Measurements from ENCODE around the gene SCOC. TPM values are rescaled to one million over a fixed set of nuclear protein-coding genes. Genes with fewer than 3 reads are reported as not detected.

The SCOC gene
- total RNA-seq, 1 donor from 2014 or later, result 60.8 TPM

DNA sequence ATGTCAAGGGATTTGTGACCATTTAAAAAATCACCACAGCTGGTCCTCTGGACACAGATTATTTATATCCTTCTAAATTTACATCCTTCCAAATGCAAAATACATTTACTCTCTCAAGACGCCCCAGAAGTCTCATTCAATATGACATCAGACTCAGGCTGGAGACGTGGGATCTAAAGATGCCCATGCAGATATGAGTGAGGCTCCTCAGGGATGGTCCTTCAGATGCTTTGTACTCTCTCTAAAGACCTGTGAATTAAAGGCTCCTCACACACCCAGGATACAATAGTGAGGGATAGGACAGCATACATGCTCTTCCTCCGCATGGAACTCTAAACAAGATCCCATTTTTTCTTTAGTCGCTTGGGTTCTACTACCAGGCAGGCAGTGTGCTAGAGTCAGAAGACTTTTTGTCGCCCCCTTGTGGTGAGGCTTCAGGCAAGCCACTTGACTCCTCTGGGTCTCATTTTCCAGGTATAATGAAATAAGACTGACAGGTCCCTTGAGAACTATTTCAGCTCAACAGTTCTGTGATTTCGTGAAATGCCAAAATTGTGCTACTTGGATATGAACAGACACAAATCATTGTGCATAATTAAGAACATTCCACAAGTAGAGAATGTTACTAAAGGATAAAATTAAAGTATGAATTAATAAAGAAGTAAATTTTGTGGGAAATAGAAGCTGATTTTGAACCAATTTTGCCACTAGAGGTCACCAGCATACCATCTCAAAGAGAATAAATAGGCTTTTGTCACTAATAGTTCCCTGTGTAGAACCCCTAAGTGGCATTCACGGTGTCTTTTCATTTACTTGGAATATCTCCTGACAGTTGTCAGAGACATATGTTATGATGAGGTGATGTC is 13.7 kb upstream of the SCOC start:
- H3K79me2 ChIP-seq (ENCODE audit: insufficient read depth, low read length), result no peaks in the 10 kb centered on the region
- Mint-ChIP-seq H3K4me1 (ENCODE audit: low read depth, unreplicated experiment) (peaks cover 6% of the 10 kb centered on the region), H3K4me3 (ENCODE audit: unreplicated experiment) (no peak overlapping the region), H3K36me3 (ENCODE audit: low read depth, unreplicated experiment) (no peaks in the 10 kb centered on the region), H3K27ac (ENCODE audit: unreplicated experiment) (no peak overlapping the region), H3K27me3 (ENCODE audit: low read depth, unreplicated experiment) (no peaks in the 10 kb centered on the region), H3K9me3 (ENCODE audit: unreplicated experiment) (no peaks in the 10 kb centered on the region)
- H3K27ac ChIP-seq (ENCODE audit: low read depth, low read length), result no peak overlapping the region
- H4K20me1 ChIP-seq (ENCODE audit: insufficient read depth, low read length), result no peaks in the 10 kb centered on the region
- FAIRE-seq (peak; percentile 52), DNase-seq (ENCODE audit: low read depth) (peak; percentile 46)
- H3K36me3 ChIP-seq (ENCODE audit: insufficient read depth, low read length), result no peaks in the 10 kb centered on the region
- H2AFZ ChIP-seq (ENCODE audit: low read depth, low read length), result no peak overlapping the region
- TF ChIP-seq EZH2 (IDR thresholded peaks at IDR 0.05; ENCODE audit: insufficient read depth, low read length), result no peak
- TF ChIP-seq, protein P1, sequence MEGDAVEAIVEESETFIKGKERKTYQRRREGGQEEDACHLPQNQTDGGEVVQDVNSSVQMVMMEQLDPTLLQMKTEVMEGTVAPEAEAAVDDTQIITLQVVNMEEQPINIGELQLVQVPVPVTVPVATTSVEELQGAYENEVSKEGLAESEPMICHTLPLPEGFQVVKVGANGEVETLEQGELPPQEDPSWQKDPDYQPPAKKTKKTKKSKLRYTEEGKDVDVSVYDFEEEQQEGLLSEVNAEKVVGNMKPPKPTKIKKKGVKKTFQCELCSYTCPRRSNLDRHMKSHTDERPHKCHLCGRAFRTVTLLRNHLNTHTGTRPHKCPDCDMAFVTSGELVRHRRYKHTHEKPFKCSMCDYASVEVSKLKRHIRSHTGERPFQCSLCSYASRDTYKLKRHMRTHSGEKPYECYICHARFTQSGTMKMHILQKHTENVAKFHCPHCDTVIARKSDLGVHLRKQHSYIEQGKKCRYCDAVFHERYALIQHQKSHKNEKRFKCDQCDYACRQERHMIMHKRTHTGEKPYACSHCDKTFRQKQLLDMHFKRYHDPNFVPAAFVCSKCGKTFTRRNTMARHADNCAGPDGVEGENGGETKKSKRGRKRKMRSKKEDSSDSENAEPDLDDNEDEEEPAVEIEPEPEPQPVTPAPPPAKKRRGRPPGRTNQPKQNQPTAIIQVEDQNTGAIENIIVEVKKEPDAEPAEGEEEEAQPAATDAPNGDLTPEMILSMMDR (IDR thresholded peaks at IDR 0.05; ENCODE audit: insufficient read depth, low read depth, low read length), result peak; percentile 87
- no peak overlapping the region for H3K4me2 ChIP-seq (ENCODE audit: low read length)
- H3K4me3 ChIP-seq (ENCODE audit: insufficient read depth, low read depth, low read length), result no peak overlapping the region
- H3K4me1 ChIP-seq (ENCODE audit: insufficient read depth, low read length), result no peaks in the 10 kb centered on the region
- H3K9ac ChIP-seq (ENCODE audit: low read length), result no peak overlapping the region
- H3K9me3 ChIP-seq (ENCODE audit: insufficient read depth, low read depth, low read length), result no peaks in the 10 kb centered on the region
- peaks cover 2% of the 10 kb centered on the region for H3K27me3 ChIP-seq (ENCODE audit: insufficient read depth, low read length)

DNA sequence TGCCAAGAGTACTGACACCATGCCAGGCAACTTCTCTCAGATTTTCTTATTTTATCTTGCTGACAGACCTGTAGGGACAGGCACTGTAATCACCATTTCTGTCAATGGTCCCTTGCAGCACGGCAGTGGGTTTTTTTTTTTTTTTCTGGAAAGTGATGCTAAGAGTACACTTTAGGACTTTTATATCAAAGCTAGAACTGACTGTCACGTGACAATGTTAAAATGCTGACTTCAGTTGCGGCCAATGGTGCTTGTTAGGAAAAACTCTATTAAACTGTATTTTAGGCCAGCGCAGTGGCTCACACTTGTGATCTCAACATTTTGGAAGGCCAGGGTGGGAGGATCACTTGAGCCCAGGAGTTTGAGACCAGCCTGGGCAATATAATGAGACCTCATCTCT is 12.3 kb upstream of the SCOC start:
- TF ChIP-seq, protein P1 (IDR thresholded peaks at IDR 0.05; ENCODE audit: insufficient read depth, low read depth, low read length), result no peak
- no peak for TF ChIP-seq EZH2 (IDR thresholded peaks at IDR 0.05; ENCODE audit: insufficient read depth, low read length)
- H3K4me3 Mint-ChIP-seq (ENCODE audit: unreplicated experiment), result no peak overlapping the region
- peaks cover 6% of the 10 kb centered on the region for H3K4me1 Mint-ChIP-seq (ENCODE audit: low read depth, unreplicated experiment)
- Histone ChIP-seq H3K4me1 (ENCODE audit: insufficient read depth, low read length) (no peaks in the 10 kb centered on the region), H3K9ac (ENCODE audit: low read length) (no peak overlapping the region), H3K4me2 (ENCODE audit: low read length) (no peak overlapping the region), H3K27me3 (ENCODE audit: insufficient read depth, low read length) (peaks cover 2% of the 10 kb centered on the region), H3K36me3 (ENCODE audit: insufficient read depth, low read length) (no peaks in the 10 kb centered on the region), H2AFZ (ENCODE audit: low read depth, low read length) (no peak overlapping the region), H3K27ac (ENCODE audit: low read depth, low read length) (no peak overlapping the region), H3K4me3 (ENCODE audit: insufficient read depth, low read depth, low read length) (no peak overlapping the region), H3K9me3 (ENCODE audit: insufficient read depth, low read depth, low read length) (no peaks in the 10 kb centered on the region), H4K20me1 (ENCODE audit: insufficient read depth, low read length) (no peaks in the 10 kb centered on the region), H3K79me2 (ENCODE audit: insufficient read depth, low read length) (no peaks in the 10 kb centered on the region)
- H3K27me3 Mint-ChIP-seq (ENCODE audit: low read depth, unreplicated experiment), result peaks cover 3% of the 10 kb centered on the region
- no peaks in the 10 kb centered on the region for H3K9me3 Mint-ChIP-seq (ENCODE audit: unreplicated experiment)
- FAIRE-seq (no peak), DNase-seq (ENCODE audit: low read depth) (no peak)
- H3K36me3 Mint-ChIP-seq (ENCODE audit: low read depth, unreplicated experiment), result no peaks in the 10 kb centered on the region
- no peak overlapping the region for H3K27ac Mint-ChIP-seq (ENCODE audit: unreplicated experiment)

DNA sequence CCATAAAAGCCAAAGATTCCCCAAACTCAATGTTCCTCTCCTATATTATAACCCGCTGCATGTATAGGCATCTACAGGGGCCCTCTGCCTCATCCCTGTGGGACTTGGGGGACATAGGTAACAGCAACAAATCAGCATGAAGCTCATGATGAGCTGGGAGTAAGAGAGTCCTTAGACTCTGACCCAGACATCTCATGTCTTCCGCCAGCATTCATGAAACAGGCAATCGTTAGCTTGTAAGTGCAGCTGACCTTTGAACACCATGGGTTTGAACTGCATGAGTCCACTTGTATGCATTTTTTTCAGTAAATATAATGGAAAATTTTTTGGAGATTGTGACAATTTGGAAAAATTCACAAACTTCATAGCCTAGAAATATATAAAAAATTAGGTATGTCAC is 10.4 kb upstream of the SCOC start:
- Histone ChIP-seq H3K9me3 (ENCODE audit: insufficient read depth, low read depth, low read length) (no peaks in the 10 kb centered on the region), H3K4me1 (ENCODE audit: insufficient read depth, low read length) (peaks cover 6% of the 10 kb centered on the region), H3K79me2 (ENCODE audit: insufficient read depth, low read length) (no peaks in the 10 kb centered on the region), H3K4me3 (ENCODE audit: insufficient read depth, low read depth, low read length) (no peak overlapping the region), H3K4me2 (ENCODE audit: low read length) (no peak overlapping the region), H3K27ac (ENCODE audit: low read depth, low read length) (no peak overlapping the region), H3K27me3 (ENCODE audit: insufficient read depth, low read length) (no peaks in the 10 kb centered on the region), H4K20me1 (ENCODE audit: insufficient read depth, low read length) (no peaks in the 10 kb centered on the region), H2AFZ (ENCODE audit: low read depth, low read length) (no peak overlapping the region), H3K9ac (ENCODE audit: low read length) (no peak overlapping the region), H3K36me3 (ENCODE audit: insufficient read depth, low read length) (no peaks in the 10 kb centered on the region)
- TF ChIP-seq EZH2 (IDR thresholded peaks at IDR 0.05; ENCODE audit: insufficient read depth, low read length), result no peak
- TF ChIP-seq, protein P1 (IDR thresholded peaks at IDR 0.05; ENCODE audit: insufficient read depth, low read depth, low read length), result no peak
- H3K4me1 Mint-ChIP-seq (ENCODE audit: low read depth, unreplicated experiment), result peaks cover 13% of the 10 kb centered on the region
- H3K9me3 Mint-ChIP-seq (ENCODE audit: unreplicated experiment), result no peaks in the 10 kb centered on the region
- no peaks in the 10 kb centered on the region for H3K36me3 Mint-ChIP-seq (ENCODE audit: low read depth, unreplicated experiment)
- H3K4me3 Mint-ChIP-seq (ENCODE audit: unreplicated experiment), result no peak overlapping the region
- DNase-seq (ENCODE audit: low read depth) (no peak), FAIRE-seq (no peak)
- peak overlapping the region; percentile 59 for H3K27ac Mint-ChIP-seq (ENCODE audit: unreplicated experiment)
- H3K27me3 Mint-ChIP-seq (ENCODE audit: low read depth, unreplicated experiment), result peaks cover 3% of the 10 kb centered on the region
